CD4-positive, CD25-positive, alpha-beta regulatory T cell (primary cell): ENCODE data around the gene SPANXN4. TPM values are rescaled to one million over a fixed set of nuclear protein-coding genes. Genes with fewer than 3 reads are reported as not detected.

Experiments used
- ATAC-seq, 2 donors: fragments of 150-1000 bp; cut with Tn5 transposase; one replicate each; pipeline ENCODE4 v1.10.0; 2021; ENCODE audit warnings: low read depth in 2 of 2, moderate number of reproducible peaks in 2 of 2, moderate library complexity in 1 of 2
- DNase-seq, 3 donors: peaks; one replicate each; pipeline versions ENCODE4 v3.0.0 to v3.0.0-alpha.2; 2012 to 2022; ENCODE audit warnings: mixed read lengths in 1 of 3
- H3K27ac ChIP-seq: one replicate; pipeline ENCODE4 v1.7.0; 2013; ENCODE audit warnings: mild to moderate bottlenecking, low read length; ENCODE audit not compliant: insufficient read depth, poor library complexity, severe bottlenecking
- H3K27me3 ChIP-seq: one replicate; pipeline ENCODE4 v1.7.0; 2013; ENCODE audit warnings: low read length; ENCODE audit not compliant: control insufficient read depth, insufficient read depth
- H3K36me3 ChIP-seq: one replicate; pipeline ENCODE4 v1.7.0; 2013; ENCODE audit warnings: mild to moderate bottlenecking, low read length, moderate library complexity; ENCODE audit not compliant: control insufficient read depth, insufficient read depth
- H3K4me1 ChIP-seq: 2 replicates; pipeline ENCODE4 v1.7.0; 2013; ENCODE audit warnings: mild to moderate bottlenecking, low read length; ENCODE audit not compliant: insufficient read depth, control insufficient read depth, poor library complexity, severe bottlenecking
- H3K4me3 ChIP-seq: one replicate; pipeline ENCODE4 v1.7.0; 2013; ENCODE audit warnings: low read depth, mild to moderate bottlenecking, low read length, moderate library complexity
- H3K9me3 ChIP-seq, 2 experiments: 1 replicate in 1 of 2; 2 replicates in 1 of 2; pipeline ENCODE4 v1.7.0; 2013; ENCODE audit warnings: low read length in 2 of 2, mild to moderate bottlenecking in 1 of 2, moderate library complexity in 1 of 2; ENCODE audit not compliant: control insufficient read depth in 2 of 2
- H3K27ac Mint-ChIP-seq, 3 donors: one replicate each; pipeline ENCODE4 v1.8.0; 2020 to 2022; ENCODE audit warnings: mild to moderate bottlenecking in 3 of 3, mixed read lengths in 3 of 3, moderate library complexity in 2 of 3
- H3K27me3 Mint-ChIP-seq: one replicate; pipeline ENCODE4 v1.8.0; 2022; ENCODE audit warnings: mild to moderate bottlenecking, mixed read lengths
- H3K36me3 Mint-ChIP-seq: one replicate; pipeline ENCODE4 v1.8.0; 2020; ENCODE audit warnings: mixed read lengths
- H3K4me1 Mint-ChIP-seq, 4 donors: one replicate each; pipeline ENCODE4 v1.8.0; 2020 to 2022; ENCODE audit warnings: mixed read lengths in 4 of 4, mild to moderate bottlenecking in 1 of 4
- H3K4me3 Mint-ChIP-seq, 4 donors: one replicate each; pipeline ENCODE4 v1.8.0; 2020 to 2022; ENCODE audit warnings: mild to moderate bottlenecking in 4 of 4, mixed read lengths in 4 of 4, moderate library complexity in 3 of 4
- H3K9me3 Mint-ChIP-seq, 7 donors: one replicate each; pipeline ENCODE4 v1.8.0; 2020 to 2022; ENCODE audit warnings: mixed read lengths in 7 of 7, mild to moderate bottlenecking in 3 of 7, moderate library complexity in 2 of 7
- polyA plus RNA-seq, 4 donors: library from polyadenylated mRNA; unstranded; fragments of 300-500 nt; fragmentation: Illumina TruSeq; gene quantifications; one replicate each; pipeline ENCODE4 v1.2.3, GENCODE V29; 2021
- total RNA-seq: library from RNA; stranded (reverse); gene quantifications from one replicate; pipeline ENCODE4 v1.2.3, GENCODE V29; 2022

SPANXN4 gene, protein sequence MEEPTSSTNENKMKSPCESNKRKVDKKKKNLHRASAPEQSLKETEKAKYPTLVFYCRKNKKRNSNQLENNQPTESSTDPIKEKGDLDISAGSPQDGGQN
- total RNA-seq (not detected), polyA plus RNA-seq (not detected)

DNA sequence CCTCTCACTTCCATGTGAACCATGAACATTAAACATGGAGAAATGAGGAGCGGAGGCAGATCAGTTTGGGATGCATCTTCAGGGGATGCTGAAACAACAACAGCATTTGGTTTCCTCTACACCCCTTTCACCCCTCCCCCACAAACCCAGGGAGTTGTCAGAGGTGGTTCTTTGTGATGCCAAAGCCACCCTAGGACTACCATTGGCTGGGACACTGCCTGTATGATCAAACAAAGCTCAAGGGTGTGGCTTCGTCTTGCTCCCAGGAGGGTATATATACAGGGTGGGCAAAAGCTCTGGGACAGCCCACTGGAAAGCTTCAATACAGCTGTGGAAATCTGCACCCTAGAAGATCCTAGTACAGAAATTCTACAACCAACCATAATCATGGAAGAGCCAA, at the start of gene SPANXN4:
Gene SPANXN4, plus strand, starts transcription at position 301 of the 400 bp plus-strand sequence. Its CDS starts 87 bp downstream, at position 388.
- Histone ChIP-seq H3K4me3 (no peak within 1 kb of the TSS), H3K27ac (no peak within 1 kb of the TSS), H3K36me3 (no peaks in the 10 kb centered on the region), H3K4me1 (no peaks in the 10 kb centered on the region), H3K9me3 (peaks cover 0 to 4% of the 10 kb centered on the region in 2 experiments), H3K27me3 (no peaks in the 10 kb centered on the region)
- DNase-seq (no peak), ATAC-seq (no peak)
- H3K36me3 Mint-ChIP-seq: no peaks in the 10 kb centered on the region
- no peak within 1 kb of the TSS for H3K27ac Mint-ChIP-seq
- peaks cover 0 to 5% (median under 1%) of the 10 kb centered on the region in 7 donors for H3K9me3 Mint-ChIP-seq
- H3K4me1 Mint-ChIP-seq: no peaks in the 10 kb centered on the region
- no peak within 1 kb of the TSS for H3K4me3 Mint-ChIP-seq
- no peaks in the 10 kb centered on the region for H3K27me3 Mint-ChIP-seq

- Histone ChIP-seq H3K4me3 (no peak overlapping the region), H3K27me3 (no peaks in the 10 kb centered on the region), H3K4me1 (no peaks in the 10 kb centered on the region), H3K27ac (no peak overlapping the region), H3K9me3 (no peaks in the 10 kb centered on the region), H3K36me3 (no peaks in the 10 kb centered on the region)
- peaks cover 0 to 5% (median 4%) of the 10 kb centered on the region in 7 donors for H3K9me3 Mint-ChIP-seq
- no peak overlapping the region for H3K4me3 Mint-ChIP-seq
- no peak for ATAC-seq
- H3K4me1 Mint-ChIP-seq: no peaks in the 10 kb centered on the region
- no peak overlapping the region for H3K27ac Mint-ChIP-seq
- no peaks in the 10 kb centered on the region for H3K36me3 Mint-ChIP-seq
- no peaks in the 10 kb centered on the region for H3K27me3 Mint-ChIP-seq
- DNase-seq: no peak
Measured at GRCh38 chrX:142977128-142977914, 48.4 kb upstream of the SPANXN4 start.

GRCh38 chrX:142978130-142978684, 47.5 kb upstream of the SPANXN4 start:
- no peak for DNase-seq
- Mint-ChIP-seq H3K9me3 (peaks cover 0 to 5% (median 4%) of the 10 kb centered on the region in 7 donors), H3K4me1 (no peaks in the 10 kb centered on the region), H3K27me3 (no peaks in the 10 kb centered on the region), H3K4me3 (no peak overlapping the region), H3K27ac (no peak overlapping the region), H3K36me3 (no peaks in the 10 kb centered on the region)
- Histone ChIP-seq H3K27me3 (no peaks in the 10 kb centered on the region), H3K4me3 (no peak overlapping the region), H3K9me3 (no peaks in the 10 kb centered on the region), H3K36me3 (no peaks in the 10 kb centered on the region), H3K4me1 (no peaks in the 10 kb centered on the region), H3K27ac (no peak overlapping the region)
- no peak for ATAC-seq

DNA sequence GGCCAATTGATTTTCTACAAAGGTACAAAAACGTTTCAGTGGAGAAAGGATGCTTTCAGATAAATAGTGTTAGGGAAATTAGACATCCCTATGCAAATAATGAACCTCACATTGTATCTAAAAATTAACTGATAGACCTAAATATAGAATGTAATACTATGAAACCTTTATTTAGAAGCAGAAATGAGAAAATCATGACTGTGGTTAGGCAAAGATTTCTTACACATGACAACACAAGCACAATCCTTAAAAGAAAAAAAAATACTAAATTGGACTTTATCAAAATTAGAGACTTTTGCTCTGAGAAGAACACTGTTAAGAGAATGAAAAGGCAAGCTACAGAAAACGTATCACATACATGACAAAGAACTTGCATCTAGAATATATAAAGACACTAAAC, 43.0 kb upstream of the SPANXN4 start:
- Histone ChIP-seq H3K9me3 (peaks cover 0 to 2% of the 10 kb centered on the region in 2 experiments), H3K27me3 (no peaks in the 10 kb centered on the region), H3K4me3 (no peak overlapping the region), H3K27ac (no peak overlapping the region), H3K36me3 (no peaks in the 10 kb centered on the region), H3K4me1 (no peaks in the 10 kb centered on the region)
- ATAC-seq (no peak), DNase-seq (no peak)
- Mint-ChIP-seq H3K4me3 (no peak overlapping the region), H3K27me3 (no peaks in the 10 kb centered on the region), H3K27ac (no peak overlapping the region), H3K4me1 (no peaks in the 10 kb centered on the region), H3K36me3 (no peaks in the 10 kb centered on the region), H3K9me3 (peaks cover 0 to 17% (median 4%) of the 10 kb centered on the region in 7 donors)

GRCh38 chrX:142994988-142995387, 30.7 kb upstream of the SPANXN4 start:
- Mint-ChIP-seq H3K27ac (no peak overlapping the region), H3K27me3 (no peaks in the 10 kb centered on the region), H3K36me3 (no peaks in the 10 kb centered on the region), H3K9me3 (peaks cover 0 to 18% (median 3%) of the 10 kb centered on the region in 7 donors), H3K4me3 (no peak overlapping the region), H3K4me1 (no peaks in the 10 kb centered on the region)
- Histone ChIP-seq H3K4me1 (no peaks in the 10 kb centered on the region), H3K27me3 (no peaks in the 10 kb centered on the region), H3K36me3 (no peaks in the 10 kb centered on the region), H3K4me3 (no peak overlapping the region), H3K9me3 (peaks cover 0 to 3% of the 10 kb centered on the region in 2 experiments), H3K27ac (no peak overlapping the region)
- no peak for DNase-seq
- no peak for ATAC-seq

DNA sequence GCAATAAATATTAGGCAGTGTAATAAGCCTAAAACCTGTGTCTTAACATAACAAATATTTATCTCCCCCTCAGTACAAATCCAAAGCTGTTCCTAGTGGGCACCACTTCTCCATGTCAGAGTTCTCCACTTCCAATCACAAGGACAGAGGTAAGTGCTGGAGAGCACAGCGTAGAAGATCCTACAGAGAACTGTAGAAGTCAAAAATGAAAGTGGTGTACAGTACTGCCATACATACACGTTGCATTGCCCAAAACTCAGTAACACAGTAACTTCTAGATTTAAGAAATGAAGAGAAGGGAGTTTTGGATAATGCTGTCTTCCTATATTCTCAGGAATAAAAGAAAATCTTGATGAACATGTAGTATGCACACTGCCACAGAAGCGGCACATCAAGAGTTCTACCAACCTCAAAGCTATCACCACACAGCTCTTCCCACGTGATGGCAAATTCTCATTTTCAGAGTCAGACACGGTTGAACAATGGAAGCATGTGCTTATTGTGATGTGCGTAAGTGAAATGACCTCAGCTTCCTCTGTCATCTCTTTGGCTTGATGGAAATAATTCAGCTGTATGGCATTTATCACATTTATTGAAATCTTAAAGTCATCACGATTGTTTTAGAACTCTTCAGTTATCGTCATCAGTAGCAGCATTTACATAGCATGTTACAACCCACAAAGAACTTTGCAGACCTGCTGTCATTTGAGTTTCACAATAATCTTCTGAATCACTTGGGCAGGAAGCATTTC, 27.1 kb upstream of the SPANXN4 start:
- Histone ChIP-seq H3K4me1 (no peaks in the 10 kb centered on the region), H3K4me3 (no peak overlapping the region), H3K9me3 (peaks cover 0 to 3% of the 10 kb centered on the region in 2 experiments), H3K27me3 (no peaks in the 10 kb centered on the region), H3K27ac (no peak overlapping the region), H3K36me3 (no peaks in the 10 kb centered on the region)
- no peaks in the 10 kb centered on the region for H3K27me3 Mint-ChIP-seq
- H3K36me3 Mint-ChIP-seq: no peaks in the 10 kb centered on the region
- H3K9me3 Mint-ChIP-seq: peaks cover 0 to 17% (median 3%) of the 10 kb centered on the region in 7 donors
- no peak overlapping the region for H3K27ac Mint-ChIP-seq
- no peak for ATAC-seq
- H3K4me1 Mint-ChIP-seq: no peaks in the 10 kb centered on the region
- no peak overlapping the region for H3K4me3 Mint-ChIP-seq
- DNase-seq: no peak

GRCh38 chrX:142999199-142999701, 26.5 kb upstream of the SPANXN4 start:
- Histone ChIP-seq H3K36me3 (no peaks in the 10 kb centered on the region), H3K9me3 (peaks cover 0 to 3% of the 10 kb centered on the region in 2 experiments), H3K27ac (no peak overlapping the region), H3K27me3 (no peaks in the 10 kb centered on the region), H3K4me3 (no peak overlapping the region), H3K4me1 (no peaks in the 10 kb centered on the region)
- no peak overlapping the region for H3K4me3 Mint-ChIP-seq
- no peak for DNase-seq
- no peaks in the 10 kb centered on the region for H3K27me3 Mint-ChIP-seq
- no peaks in the 10 kb centered on the region for H3K4me1 Mint-ChIP-seq
- H3K36me3 Mint-ChIP-seq: no peaks in the 10 kb centered on the region
- ATAC-seq: no peak
- peaks cover 0 to 10% (median 1%) of the 10 kb centered on the region in 7 donors for H3K9me3 Mint-ChIP-seq
- no peak overlapping the region for H3K27ac Mint-ChIP-seq
